CD4-positive, alpha-beta T cell (primary cell): ENCODE results near the gene PRSS56. TPM values are rescaled to one million over a fixed set of nuclear protein-coding genes. Genes with fewer than 3 reads are reported as not detected.
"Not testable (repeated sequence)": the region's sequence is repeated elsewhere in the genome, so short reads cannot be mapped to it uniquely, and the experiment has no call there.

ENCODE experiments used
- ATAC-seq: fragments of 200-7000 bp; cut with Tn5 transposase; one replicate; pipeline ENCODE4 v1.10.0; 2022; ENCODE audit warnings: mild to moderate bottlenecking; ENCODE audit not compliant: poor library complexity
- CTCF ChIA-PET: fragments of 350-600 bp; sonication (Branson Sonifier 250); formaldehyde crosslinking; loops from one replicate; lab custom pipeline; 2021; ENCODE audit warnings: antibody characterized with exemption, inconsistent platforms; lab: Charles Lee
- POLR2A ChIA-PET: fragments of 350-600 bp; sonication (Branson Sonifier 250); formaldehyde crosslinking; loops from one replicate; lab custom pipeline; 2021; ENCODE audit warnings: antibody characterized with exemption, inconsistent platforms; lab: Charles Lee
- DNase-seq, 14 experiments: peaks; one replicate each; pipeline ENCODE4 v3.0.0-alpha.2; 2013 to 2020; ENCODE audit warnings: mixed read lengths in 2 of 14
- H3K27ac ChIP-seq, 2 donors: one replicate each; pipeline versions ENCODE4 v1.5.1 to v1.7.0; 2013; ENCODE audit warnings: low read length in 2 of 2, low read depth in 1 of 2, mild to moderate bottlenecking in 1 of 2
- H3K27me3 ChIP-seq, 2 experiments: 1 replicate in 1 of 2; 2 replicates in 1 of 2; pipeline versions ENCODE4 v1.6.1 to v1.7.0; 2013; ENCODE audit warnings: low read length in 2 of 2, control low read depth in 1 of 2, mild to moderate bottlenecking in 1 of 2, moderate library complexity in 1 of 2; ENCODE audit not compliant: insufficient read depth in 2 of 2, control insufficient read depth in 1 of 2
- H3K36me3 ChIP-seq: one replicate; pipeline ENCODE4 v1.6.1; 2013; ENCODE audit warnings: low read length, control low read depth; ENCODE audit not compliant: insufficient read depth
- H3K4me1 ChIP-seq: one replicate; pipeline ENCODE4 v1.6.1; 2013; ENCODE audit warnings: low read length, control low read depth; ENCODE audit not compliant: insufficient read depth
- H3K4me3 ChIP-seq: one replicate; pipeline ENCODE4 v1.5.1; 2013; ENCODE audit warnings: mild to moderate bottlenecking, low read length, moderate library complexity
- H3K9me3 ChIP-seq, 2 experiments: 1 replicate in 1 of 2; 2 replicates in 1 of 2; pipeline versions ENCODE4 v1.6.1 to v1.7.0; 2013; ENCODE audit warnings: low read length in 2 of 2, mild to moderate bottlenecking in 2 of 2, control low read depth in 1 of 2, moderate library complexity in 1 of 2; ENCODE audit not compliant: control insufficient read depth in 1 of 2, insufficient read depth in 1 of 2
- H3K27ac Mint-ChIP-seq: one replicate; pipeline ENCODE4 v1.8.0; 2020; ENCODE audit warnings: mixed read lengths
- H3K27me3 Mint-ChIP-seq: one replicate; pipeline ENCODE4 v1.8.0; 2021; ENCODE audit warnings: mixed read lengths
- H3K36me3 Mint-ChIP-seq: one replicate; pipeline ENCODE4 v1.8.0; 2021; ENCODE audit warnings: low read depth, mixed read lengths
- H3K4me1 Mint-ChIP-seq: one replicate; pipeline ENCODE4 v1.8.0; 2021; ENCODE audit warnings: low read depth, mixed read lengths
- H3K4me3 Mint-ChIP-seq: one replicate; pipeline ENCODE4 v1.8.0; 2020; ENCODE audit warnings: mild to moderate bottlenecking, mixed read lengths
- H3K9me3 Mint-ChIP-seq: one replicate; pipeline ENCODE4 v1.8.0; 2020; ENCODE audit warnings: mixed read lengths
- intact Hi-C, 2 experiments: fragments of 100-400 bp; cut with DNase I in 1 of 2; cut with micrococcal nuclease in 1 of 2; formaldehyde crosslinking; loops; one replicate each; pipeline versions ENCODE4 v1.15.1 to v1.9.0; 2023 to 2025; cut with DNase I, micrococcal nuclease
- total RNA-seq, 174 experiments: library from RNA in 2 of 174; stranded (reverse) in 2 of 174; gene quantifications; one replicate each; pipeline ENCODE4 v1.2.3 and lab custom pipeline; 2021 to 2026
- TF ChIP-seq, protein P1 (sequence below): fragments of 200-600 bp; IDR thresholded peaks from one replicate; pipeline ENCODE4 v1.8.0; 2022; ENCODE audit warnings: antibody characterized with exemption, mild to moderate bottlenecking

PRSS56 gene
- total RNA-seq, 2 experiments from 2014 or later = not detected

DNA sequence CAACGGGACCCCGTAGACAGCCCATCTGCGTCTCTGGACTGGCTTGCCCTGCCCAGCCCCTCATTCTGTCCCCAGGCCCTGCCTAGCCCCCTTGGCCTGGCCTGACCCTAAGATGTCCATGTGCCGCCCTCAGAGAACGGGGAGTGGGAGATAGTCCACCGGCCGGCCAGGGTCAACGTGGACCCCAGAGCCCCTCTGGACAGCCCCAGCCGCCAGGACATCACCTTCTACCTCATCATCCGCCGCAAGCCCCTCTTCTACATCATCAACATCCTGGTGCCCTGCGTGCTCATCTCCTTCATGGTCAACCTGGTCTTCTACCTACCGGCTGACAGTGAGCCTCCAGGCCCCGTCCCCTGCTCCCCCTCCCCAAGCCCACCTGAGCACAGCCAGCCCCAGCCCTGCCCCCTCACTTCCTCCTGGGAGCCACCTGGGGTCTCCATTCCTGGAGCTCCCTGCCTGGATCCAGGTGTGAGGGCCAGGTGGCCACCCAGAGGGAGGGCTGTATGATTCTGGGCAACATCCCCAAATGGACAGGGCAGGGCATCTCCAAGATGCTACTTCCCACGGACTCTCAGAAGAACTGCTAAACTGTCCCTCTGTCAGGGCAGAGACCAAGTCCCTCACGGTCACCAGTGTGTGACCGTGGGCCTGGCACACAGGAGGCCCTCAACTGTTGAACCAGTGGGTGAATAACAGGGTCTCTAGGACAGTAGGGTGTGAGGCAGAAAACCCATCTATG, 9.8 kb downstream of the PRSS56 start:
- Histone ChIP-seq H3K4me1 (peaks cover 13% of the 10 kb centered on the region), H3K4me3 (no peak overlapping the region), H3K36me3 (no peaks in the 10 kb centered on the region), H3K27ac (no peak overlapping the region), H3K27me3 (peaks cover 10 to 25% of the 10 kb centered on the region in 2 experiments), H3K9me3 (peaks cover 0 to 2% of the 10 kb centered on the region in 2 experiments)
- Mint-ChIP-seq H3K36me3 (no peaks in the 10 kb centered on the region), H3K9me3 (no peaks in the 10 kb centered on the region), H3K27ac (no peak overlapping the region), H3K4me1 (peaks cover 12% of the 10 kb centered on the region), H3K27me3 (peaks cover 48% of the 10 kb centered on the region), H3K4me3 (no peak overlapping the region)
- CTCF ChIA-PET = no interaction called here
- intact Hi-C loops = loop anchor here in 1 of 2 experiments (10.0 kb wide), 1 partner anchor 605 kb away; the partner anchor contains the start of gene NPPC
- TF ChIP-seq, protein P1, sequence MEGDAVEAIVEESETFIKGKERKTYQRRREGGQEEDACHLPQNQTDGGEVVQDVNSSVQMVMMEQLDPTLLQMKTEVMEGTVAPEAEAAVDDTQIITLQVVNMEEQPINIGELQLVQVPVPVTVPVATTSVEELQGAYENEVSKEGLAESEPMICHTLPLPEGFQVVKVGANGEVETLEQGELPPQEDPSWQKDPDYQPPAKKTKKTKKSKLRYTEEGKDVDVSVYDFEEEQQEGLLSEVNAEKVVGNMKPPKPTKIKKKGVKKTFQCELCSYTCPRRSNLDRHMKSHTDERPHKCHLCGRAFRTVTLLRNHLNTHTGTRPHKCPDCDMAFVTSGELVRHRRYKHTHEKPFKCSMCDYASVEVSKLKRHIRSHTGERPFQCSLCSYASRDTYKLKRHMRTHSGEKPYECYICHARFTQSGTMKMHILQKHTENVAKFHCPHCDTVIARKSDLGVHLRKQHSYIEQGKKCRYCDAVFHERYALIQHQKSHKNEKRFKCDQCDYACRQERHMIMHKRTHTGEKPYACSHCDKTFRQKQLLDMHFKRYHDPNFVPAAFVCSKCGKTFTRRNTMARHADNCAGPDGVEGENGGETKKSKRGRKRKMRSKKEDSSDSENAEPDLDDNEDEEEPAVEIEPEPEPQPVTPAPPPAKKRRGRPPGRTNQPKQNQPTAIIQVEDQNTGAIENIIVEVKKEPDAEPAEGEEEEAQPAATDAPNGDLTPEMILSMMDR = no peak
- no peak for DNase-seq
- POLR2A ChIA-PET = no interaction called here
- ATAC-seq = no peak

DNA sequence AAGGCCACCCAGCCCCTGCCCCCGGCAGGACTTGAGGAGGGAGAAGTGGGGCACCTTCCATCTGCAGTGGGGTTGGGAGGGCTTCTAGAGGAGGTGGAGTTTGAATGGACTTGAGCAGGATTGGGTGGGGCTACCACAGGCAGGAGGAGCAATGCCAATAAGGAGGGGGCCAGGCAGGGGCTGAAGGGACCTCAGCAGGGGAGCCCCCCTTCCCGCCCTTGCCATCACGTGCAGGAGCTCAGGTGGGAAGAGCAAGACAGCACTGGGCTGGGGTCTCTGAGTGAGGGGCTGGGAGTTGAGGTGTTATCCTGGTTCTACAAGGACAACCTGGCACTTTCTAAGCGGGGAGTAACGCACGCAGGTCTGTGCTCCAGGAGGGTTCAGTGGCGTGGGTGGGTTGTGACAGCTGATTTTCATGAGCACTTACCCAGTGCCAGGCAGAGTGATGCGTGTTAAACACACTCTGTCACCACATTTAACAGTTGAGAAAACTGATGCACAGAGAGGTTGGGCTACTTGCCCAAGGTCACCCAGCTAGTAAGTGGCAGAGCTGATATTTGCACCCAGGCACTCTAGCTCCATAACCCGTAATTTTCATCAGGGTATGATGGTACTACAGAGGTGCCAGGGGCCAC, 10.6 kb downstream of the PRSS56 start:
- Histone ChIP-seq H3K9me3 (peaks cover 0 to 8% of the 10 kb centered on the region in 2 experiments), H3K36me3 (no peaks in the 10 kb centered on the region), H3K4me3 (no peak overlapping the region), H3K27ac (no peak overlapping the region), H3K4me1 (peaks cover 13% of the 10 kb centered on the region), H3K27me3 (peaks cover 11 to 21% of the 10 kb centered on the region in 2 experiments)
- no peaks in the 10 kb centered on the region for H3K9me3 Mint-ChIP-seq
- DNase-seq = no peak
- ATAC-seq = no peak
- ChIA-PET CTCF (no interaction called here), POLR2A (interaction anchor here (1.4 kb wide), 1 partner anchor 20 kb away, joined by 3 read pairs; the partner anchor contains the start of genes EIF4E2 and TIGD1)
- H3K36me3 Mint-ChIP-seq = no peaks in the 10 kb centered on the region
- peaks cover 48% of the 10 kb centered on the region for H3K27me3 Mint-ChIP-seq
- H3K27ac Mint-ChIP-seq = no peak overlapping the region
- intact Hi-C loops = no loop called here
- H3K4me1 Mint-ChIP-seq = peaks cover 12% of the 10 kb centered on the region
- no peak overlapping the region for H3K4me3 Mint-ChIP-seq
- TF ChIP-seq, protein P1 = no peak

DNA sequence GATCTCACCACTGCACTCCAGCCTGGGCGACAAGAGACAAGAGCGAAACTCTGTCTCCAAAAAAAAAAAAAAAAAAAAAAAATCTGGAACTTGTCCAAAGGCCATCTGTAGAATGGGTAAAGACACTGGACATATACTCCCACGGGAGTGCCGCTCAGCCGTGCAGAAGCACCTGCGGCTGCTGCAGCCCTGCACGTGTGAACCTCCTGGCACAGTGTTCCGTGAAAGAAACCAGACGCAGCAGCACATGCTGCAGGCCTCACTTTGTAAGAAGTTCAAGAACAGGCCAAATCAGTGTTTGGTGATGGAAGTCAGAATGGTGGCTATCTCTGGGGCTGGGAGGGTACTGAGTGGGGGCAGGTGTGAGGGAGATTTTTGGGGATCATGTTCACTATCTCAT, 12.2 kb downstream of the PRSS56 start:
- Mint-ChIP-seq H3K4me1 (peaks cover 12% of the 10 kb centered on the region), H3K27me3 (peaks cover 52% of the 10 kb centered on the region), H3K9me3 (no peaks in the 10 kb centered on the region), H3K4me3 (no peak overlapping the region), H3K27ac (no peak overlapping the region), H3K36me3 (no peaks in the 10 kb centered on the region)
- intact Hi-C loops = no loop called here
- Histone ChIP-seq H3K9me3 (peaks cover 0 to 15% of the 10 kb centered on the region in 2 experiments), H3K4me3 (no peak overlapping the region), H3K27me3 (peaks cover 20 to 21% of the 10 kb centered on the region in 2 experiments), H3K36me3 (no peaks in the 10 kb centered on the region), H3K4me1 (peaks cover 13% of the 10 kb centered on the region), H3K27ac (no peak overlapping the region)
- no peak for ATAC-seq
- ChIA-PET CTCF (interaction anchor here (0.7 kb wide), 1 partner anchor 38 kb away, joined by 4 read pairs; no protein-coding TSS in a partner anchor), POLR2A (no interaction called here)
- no peak for DNase-seq
- TF ChIP-seq, protein P1 = no peak

GRCh38 chr2:232532821-232533220, 12.6 kb downstream of the PRSS56 start:
- not testable (repeated sequence) for H3K9me3 Mint-ChIP-seq, DNase-seq, ATAC-seq

More at GRCh38 chr2:232532821-232533220, 12.6 kb downstream of the PRSS56 start:
- H3K4me3 Mint-ChIP-seq, H3K4me3 ChIP-seq, H3K27ac ChIP-seq, CTCF ChIA-PET, POLR2A ChIA-PET, H3K36me3 Mint-ChIP-seq, intact Hi-C loops, H3K27ac Mint-ChIP-seq, H3K36me3 ChIP-seq: not testable (repeated sequence)
- peaks cover 13% of the 10 kb centered on the region for H3K4me1 ChIP-seq
- Mint-ChIP-seq H3K4me1 (peaks cover 12% of the 10 kb centered on the region), H3K27me3 (peaks cover 48% of the 10 kb centered on the region)
- peaks cover 0 to 15% of the 10 kb centered on the region in 2 experiments for H3K9me3 ChIP-seq
- peaks cover 19 to 23% of the 10 kb centered on the region in 2 experiments for H3K27me3 ChIP-seq
